BJ (cell line): ENCODE results near the gene F5. TPM values are rescaled to one million over a fixed set of nuclear protein-coding genes. Genes with fewer than 3 reads are reported as not detected.

Source experiments
- CTCF ChIA-PET: fragments of 350-600 bp; formaldehyde crosslinking; extraction: SDS; loops from one replicate; lab custom pipeline; 2021; ENCODE audit warnings: antibody characterized with exemption, inconsistent platforms; lab: Yijun Ruan, JAX
- POLR2A ChIA-PET: fragments of 300-600 bp; sonication (Branson Sonifier 250); formaldehyde crosslinking; extraction: SDS; loops from one replicate; lab custom pipeline; 2021; ENCODE audit warnings: antibody characterized with exemption; lab: Charles Lee
- DNase-seq: peaks from one replicate; pipeline ENCODE4 v3.0.0-alpha.2; 2011; ENCODE audit warnings: low read depth
- H3K27me3 ChIP-seq: 2 replicates; pipeline ENCODE4 v1.6.0; 2011; ENCODE audit warnings: low read length; ENCODE audit not compliant: control insufficient read depth, insufficient read depth
- H3K36me3 ChIP-seq: 2 replicates; pipeline ENCODE4 v1.5.1; 2011; ENCODE audit warnings: low read length; ENCODE audit not compliant: control insufficient read depth, insufficient read depth
- H3K4me3 ChIP-seq: 2 replicates; pipeline ENCODE4 v1.5.1; 2011; ENCODE audit warnings: low read depth, mild to moderate bottlenecking, control low read depth, low read length
- CTCF ChIP-seq: IDR thresholded peaks from 2 replicates; pipeline ENCODE4 v1.5.1; 2011; ENCODE audit warnings: low read depth, mild to moderate bottlenecking, control low read depth, inconsistent platforms, low read length, moderate library complexity; ENCODE audit not compliant: insufficient read depth
- polyA plus RNA-seq: library from polyadenylated mRNA; depleted of rRNA; stranded (reverse); fragments of >200 nt; gene quantifications from 2 replicates; pipeline ENCODE4 v1.2.3, GENCODE V29; 2011

F5 gene
- polyA plus RNA-seq, 1 experiment, result not detected

GRCh38 chr1:169486281-169487051 is 99.8 kb downstream of the F5 start:
- Histone ChIP-seq H3K36me3 (no peaks in the 10 kb centered on the region), H3K27me3 (no peaks in the 10 kb centered on the region), H3K4me3 (peak overlapping the region; percentile 86)
- ChIA-PET POLR2A (interaction anchor here (0.7 kb wide), 1 partner anchor 9 kb away, joined by 5 read pairs; no protein-coding TSS in a partner anchor), CTCF (interaction anchor here (1.0 to 1.3 kb wide), 3 partner anchors 10 to 62 kb away, joined by 3 to 4 read pairs (median 4); no protein-coding TSS in a partner anchor)
- DNase-seq, result no peak
- no peak for TF ChIP-seq CTCF

GRCh38 chr1:169485431-169486280 is 100.6 kb downstream of the F5 start, which contains the start of gene SLC19A2:
SLC19A2 (minus strand) TSS chr1:169485944; CDS start chr1:169485766, 178 bp downstream.
- no peaks in the 10 kb centered on the region for H3K27me3 ChIP-seq
- no peaks in the 10 kb centered on the region for H3K36me3 ChIP-seq
- ChIA-PET POLR2A (interaction anchor here (0.7 kb wide), 1 partner anchor 9 kb away, joined by 5 read pairs; no protein-coding TSS in a partner anchor), CTCF (interaction anchor here (1.0 to 1.2 kb wide), 2 partner anchors 26 to 63 kb away, joined by 3 to 4 read pairs; no protein-coding TSS in a partner anchor)
- peak; percentile 36; the same call in 1 of the 2 replicates for TF ChIP-seq CTCF
- H3K4me3 ChIP-seq, result peak within 1 kb of the TSS; percentile 86
- peak; percentile 96 for DNase-seq

GRCh38 chr1:169484683-169485430 is 101.4 kb downstream of the F5 start:
- CTCF ChIA-PET, result interaction anchor here (1.2 kb wide), 1 partner anchor 26 kb away, joined by 4 read pairs; no protein-coding TSS in a partner anchor
- H3K27me3 ChIP-seq, result no peaks in the 10 kb centered on the region
- DNase-seq, result no peak
- H3K36me3 ChIP-seq, result no peaks in the 10 kb centered on the region
- H3K4me3 ChIP-seq, result peak overlapping the region; percentile 86
- POLR2A ChIA-PET, result no interaction called here
- no peak for TF ChIP-seq CTCF

GRCh38 chr1:169484101-169484500 is 102.2 kb downstream of the F5 start:
- no peak for TF ChIP-seq CTCF
- Histone ChIP-seq H3K36me3 (no peaks in the 10 kb centered on the region), H3K4me3 (no peak overlapping the region), H3K27me3 (no peaks in the 10 kb centered on the region)
- ChIA-PET POLR2A (no interaction called here), CTCF (interaction anchor here (0.8 kb wide), 1 partner anchor 11 kb away, joined by 3 read pairs; no protein-coding TSS in a partner anchor)
- no peak for DNase-seq
